GM19324 (cell line): ENCODE measurements around the gene ANKRD60.

ENCODE experiments used
- ATAC-seq: cut with Tn5 transposase; IDR thresholded peaks from one replicate; pipeline ENCODE4 v1.9.1; 2021; ENCODE audit warnings: mild to moderate bottlenecking, moderate library complexity; ENCODE audit not compliant: unreplicated experiment, low FRiP score

Gene ANKRD60

DNA sequence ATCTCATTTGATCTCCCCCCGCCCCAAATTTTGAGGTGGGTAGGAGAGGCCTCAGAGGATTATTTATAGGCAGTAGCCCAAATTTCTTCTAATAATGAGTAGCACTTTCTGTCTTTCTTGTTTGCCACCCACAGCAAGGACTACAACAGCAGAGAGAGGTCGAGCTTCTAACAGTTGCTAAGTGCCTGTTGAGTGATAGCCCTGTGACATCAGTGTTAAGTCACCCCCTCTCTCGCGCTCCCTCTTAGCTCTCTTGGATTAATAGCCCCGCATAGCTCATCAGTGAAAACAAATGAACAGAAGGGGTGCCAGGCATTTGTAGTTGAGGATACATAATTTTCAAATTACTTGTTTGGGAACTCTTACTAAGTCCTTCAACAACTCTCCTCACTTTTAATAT lies 3.5 kb downstream of the ANKRD60 start:
- ATAC-seq, result no peak

DNA sequence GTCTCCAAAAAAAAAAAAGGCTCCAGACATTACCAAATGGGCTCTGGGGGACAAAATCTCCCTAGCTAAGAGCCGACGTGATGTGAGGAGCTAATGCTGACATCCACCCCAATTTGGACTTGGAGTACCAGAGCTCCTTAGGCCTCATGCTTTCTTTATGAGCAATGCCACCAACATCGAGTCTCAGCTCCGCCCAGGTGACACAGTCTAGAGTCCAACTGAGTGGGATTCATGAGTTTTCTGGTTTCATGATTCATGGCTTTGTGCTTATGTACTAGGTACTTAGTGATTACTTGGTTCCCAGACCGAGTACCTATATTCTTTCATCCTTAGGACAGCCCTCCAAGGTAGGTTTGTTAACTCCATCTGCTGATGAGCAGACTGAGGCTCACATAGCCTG lies 4.4 kb downstream of the ANKRD60 start:
- ATAC-seq, result no peak

DNA sequence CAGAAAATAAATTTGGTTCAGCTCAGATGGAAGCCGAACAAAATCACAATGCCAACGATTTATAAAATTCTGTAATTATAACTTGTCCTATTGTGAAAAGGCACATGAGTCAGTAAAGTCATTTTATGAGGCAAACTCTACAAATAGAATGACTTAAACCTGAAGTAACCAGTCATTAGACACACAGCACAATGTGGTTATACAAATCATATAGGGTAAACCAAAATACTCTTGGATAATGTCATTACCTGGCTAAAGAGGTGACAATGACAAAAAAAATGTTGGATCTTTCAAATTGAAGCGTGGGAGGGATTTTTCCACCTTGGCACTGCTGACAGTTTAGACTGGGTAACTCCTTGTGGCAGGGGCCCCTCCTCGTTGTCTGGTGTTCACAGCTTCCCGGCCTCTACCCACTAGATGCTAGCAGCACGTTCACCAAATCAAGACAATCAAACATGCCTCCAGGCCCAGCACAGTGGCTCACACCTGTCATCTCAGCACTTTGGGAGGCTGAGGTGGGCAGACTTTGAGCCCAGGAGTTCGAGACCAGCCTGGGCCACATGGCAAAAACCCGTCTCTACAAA lies 5.0 kb downstream of the ANKRD60 start:
- ATAC-seq, result no peak

DNA sequence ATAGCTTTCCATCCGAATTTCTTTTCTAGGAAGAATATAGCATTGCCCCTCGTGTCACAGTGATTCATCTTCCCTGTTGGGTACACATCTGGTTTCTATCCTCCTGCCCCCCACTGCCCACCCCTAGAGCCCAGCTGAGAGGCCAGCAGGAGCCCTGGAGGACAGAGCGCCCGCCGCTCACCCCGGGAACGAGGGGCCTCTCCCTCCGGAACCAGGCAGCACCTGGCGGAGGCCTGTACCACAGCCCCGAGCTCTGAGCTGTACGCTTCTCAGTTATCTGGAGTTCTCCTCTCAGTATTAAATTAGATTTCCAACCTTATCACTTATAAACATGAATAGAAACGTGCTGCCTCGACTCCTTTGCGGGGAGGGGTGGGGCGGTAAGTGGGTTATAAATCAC lies 6.0 kb downstream of the ANKRD60 start:
- ATAC-seq, result no peak

DNA sequence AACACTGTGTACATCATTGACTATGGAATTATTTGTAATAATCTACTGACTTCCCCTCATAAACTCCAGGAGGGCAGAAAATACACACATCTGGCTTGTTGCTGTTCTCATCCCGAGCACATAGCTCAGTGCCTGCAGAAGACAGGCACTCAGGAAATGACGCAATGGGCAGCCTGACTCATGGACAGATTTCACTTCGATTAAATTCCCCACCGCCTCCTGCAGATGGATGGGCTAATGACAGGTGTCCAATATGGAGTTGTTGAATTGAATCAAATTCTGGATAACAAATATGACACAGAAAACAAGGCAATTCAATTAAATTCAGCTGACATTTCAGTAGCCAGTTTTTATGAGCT lies 9.1 kb downstream of the ANKRD60 start:
- ATAC-seq, result no peak

DNA sequence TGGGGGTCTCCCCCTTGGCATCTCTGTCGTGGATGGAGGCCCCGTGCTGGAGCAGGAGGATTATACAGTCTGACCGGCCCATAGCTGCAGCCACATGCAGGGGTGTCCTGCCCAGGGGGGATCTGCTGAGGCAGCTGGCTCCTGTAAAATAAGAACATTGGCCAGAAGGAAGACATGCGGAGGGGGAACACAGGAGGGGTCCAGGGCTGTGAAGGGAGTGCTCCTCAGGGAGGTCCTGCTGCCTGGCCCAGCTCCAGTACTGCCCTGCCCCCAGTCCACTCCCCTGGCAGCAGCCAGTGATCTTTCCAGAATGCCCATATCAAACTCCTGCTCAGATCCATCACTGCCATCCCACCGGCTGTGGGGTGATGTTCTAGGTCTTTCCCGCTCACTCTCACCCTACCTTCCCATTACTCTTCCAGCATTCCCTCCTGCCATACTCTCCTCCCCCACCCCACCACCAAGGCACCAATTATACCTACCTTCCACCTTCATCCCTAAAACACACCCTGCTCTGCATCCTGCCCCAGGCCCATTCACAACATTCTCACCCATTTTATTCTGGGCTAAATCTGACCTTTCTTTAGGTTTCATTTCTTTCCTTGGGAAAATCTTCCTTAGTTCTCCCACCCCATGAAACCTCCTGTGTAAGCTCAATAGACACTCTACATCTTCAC lies 9.7 kb downstream of the ANKRD60 start:
- ATAC-seq, result no peak

DNA sequence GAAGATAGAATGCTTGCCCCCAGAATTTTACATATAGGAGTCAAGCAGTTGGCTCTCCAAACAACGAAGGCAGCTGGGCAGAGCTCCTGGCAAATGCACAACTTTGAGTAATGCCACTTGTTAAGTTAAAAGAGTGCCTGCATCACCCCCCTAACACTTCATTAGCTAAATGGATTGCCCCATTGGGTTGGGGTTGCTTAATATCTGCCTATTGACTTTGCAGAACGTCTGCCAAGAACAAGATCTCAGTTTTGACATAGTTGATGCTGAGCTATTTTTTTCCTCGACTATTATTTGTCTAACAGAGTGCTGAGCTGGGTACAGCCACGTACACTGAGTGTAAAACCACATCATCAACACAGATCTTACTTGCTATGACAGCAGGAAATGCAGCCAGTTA lies 12.1 kb downstream of the ANKRD60 start:
- ATAC-seq, result no peak

DNA sequence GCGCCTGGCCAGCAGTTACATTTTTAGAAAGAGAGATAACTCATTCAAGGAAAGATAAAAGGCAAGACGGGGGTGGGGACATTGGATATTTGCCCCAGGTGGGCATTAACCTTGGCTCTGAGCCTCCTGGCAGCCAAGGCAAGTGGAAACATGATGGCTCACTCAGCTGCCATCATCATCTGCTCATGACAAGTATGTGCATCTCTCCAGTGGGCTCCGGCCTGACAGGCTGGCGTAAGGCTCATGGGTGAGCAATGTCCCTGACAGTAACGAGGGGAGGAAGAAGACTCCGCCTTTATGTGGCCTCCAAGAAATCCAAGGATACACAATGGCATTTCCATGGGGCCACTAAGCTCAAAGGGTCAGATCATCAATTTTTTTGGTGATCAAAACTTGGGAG lies 13.3 kb downstream of the ANKRD60 start:
- ATAC-seq, result no peak

DNA sequence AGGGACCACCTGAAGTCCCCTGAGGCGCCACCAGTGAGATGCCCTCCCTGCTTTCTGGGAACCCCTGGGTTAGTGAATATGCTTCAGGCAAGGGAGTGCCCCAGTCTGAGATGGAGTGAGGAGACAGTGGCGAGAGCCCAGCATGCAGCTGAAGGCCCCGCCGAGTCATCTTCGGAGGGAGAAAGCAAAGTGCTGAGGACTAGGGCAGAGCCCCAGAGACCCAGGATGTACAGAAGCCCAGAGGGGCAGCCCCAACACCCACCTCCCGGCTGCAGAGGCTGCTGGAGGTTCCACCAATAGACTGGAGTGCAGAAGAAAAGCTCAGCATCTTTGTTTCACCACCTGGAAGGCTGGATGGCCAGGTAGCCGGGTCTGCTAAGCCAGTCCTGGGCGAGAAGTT lies 14.1 kb downstream of the ANKRD60 start:
- ATAC-seq, result no peak

DNA sequence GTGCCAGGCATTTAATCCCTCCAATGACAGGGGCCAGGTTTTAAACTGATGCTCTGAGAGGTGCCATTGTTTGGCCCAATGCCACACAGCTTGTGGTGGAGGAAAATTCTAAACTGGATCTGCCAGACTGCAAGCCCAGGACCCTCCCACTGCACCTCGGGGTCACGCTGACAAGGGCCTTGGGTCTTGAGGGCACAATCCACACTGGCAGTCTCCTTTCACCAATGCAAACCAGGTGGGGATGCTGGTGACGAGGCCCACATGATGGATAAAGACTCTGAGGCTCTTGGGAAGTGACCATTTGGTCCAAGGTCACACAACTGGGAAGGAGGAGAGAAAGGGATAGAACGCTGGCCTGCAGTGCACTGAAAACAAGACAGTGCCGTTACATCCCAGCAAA lies 14.7 kb downstream of the ANKRD60 start:
- no peak for ATAC-seq

DNA sequence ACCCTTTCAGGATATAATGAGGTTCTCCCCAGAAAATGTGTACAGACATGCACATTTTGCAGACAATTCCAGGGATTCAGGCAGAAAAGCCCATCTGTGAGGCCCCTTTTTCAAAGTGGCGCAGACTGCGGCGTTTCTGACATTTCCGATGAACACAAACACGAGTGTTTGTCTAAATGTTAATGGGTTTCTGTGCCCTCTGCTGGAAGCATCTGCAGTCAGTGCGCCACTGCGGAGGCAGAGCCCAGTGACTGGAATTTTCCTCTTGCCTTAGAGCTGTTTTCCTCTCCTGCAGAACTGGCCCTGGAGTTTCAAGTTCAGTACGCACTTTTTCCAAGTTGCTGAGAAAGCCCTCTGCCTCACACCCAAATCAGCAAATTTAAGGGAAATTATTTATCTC lies 15.3 kb downstream of the ANKRD60 start:
- ATAC-seq, result no peak

DNA sequence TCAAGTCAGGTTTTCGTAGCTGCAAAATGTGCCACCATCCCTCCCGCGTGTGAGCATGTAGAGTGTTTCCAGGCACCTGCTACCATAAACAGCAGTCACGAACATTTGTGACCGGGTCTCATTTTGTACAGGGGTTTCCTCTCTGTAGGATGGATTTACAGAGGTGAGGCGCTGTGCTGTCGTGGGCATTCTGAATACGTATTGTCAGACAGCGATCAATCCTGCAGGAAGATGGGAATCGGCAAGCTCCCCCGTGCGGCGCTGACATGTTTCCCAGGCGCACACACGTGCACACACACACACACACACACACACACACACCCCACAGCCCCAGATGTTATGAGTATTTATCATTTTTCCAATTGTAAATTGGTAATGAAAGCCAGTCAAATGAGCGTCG lies 15.8 kb downstream of the ANKRD60 start:
- no peak for ATAC-seq

DNA sequence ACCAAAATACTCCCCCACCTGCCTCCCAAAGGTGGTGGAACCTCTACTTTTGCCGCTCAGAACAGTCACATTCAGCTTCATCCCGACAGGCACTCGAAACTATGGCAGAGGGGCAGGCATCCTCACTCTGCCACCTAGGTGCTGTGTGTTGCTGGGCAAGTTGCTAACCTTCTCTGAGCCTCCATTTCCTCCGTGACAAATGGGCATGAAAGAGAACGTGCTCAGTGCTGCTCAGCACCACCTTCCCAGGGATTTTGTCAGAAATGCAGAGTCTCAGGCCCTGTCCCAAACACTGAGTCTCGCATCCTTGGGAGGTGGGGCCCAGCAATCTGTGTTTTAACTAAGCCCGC lies 18.1 kb downstream of the ANKRD60 start:
- ATAC-seq, result no peak

DNA sequence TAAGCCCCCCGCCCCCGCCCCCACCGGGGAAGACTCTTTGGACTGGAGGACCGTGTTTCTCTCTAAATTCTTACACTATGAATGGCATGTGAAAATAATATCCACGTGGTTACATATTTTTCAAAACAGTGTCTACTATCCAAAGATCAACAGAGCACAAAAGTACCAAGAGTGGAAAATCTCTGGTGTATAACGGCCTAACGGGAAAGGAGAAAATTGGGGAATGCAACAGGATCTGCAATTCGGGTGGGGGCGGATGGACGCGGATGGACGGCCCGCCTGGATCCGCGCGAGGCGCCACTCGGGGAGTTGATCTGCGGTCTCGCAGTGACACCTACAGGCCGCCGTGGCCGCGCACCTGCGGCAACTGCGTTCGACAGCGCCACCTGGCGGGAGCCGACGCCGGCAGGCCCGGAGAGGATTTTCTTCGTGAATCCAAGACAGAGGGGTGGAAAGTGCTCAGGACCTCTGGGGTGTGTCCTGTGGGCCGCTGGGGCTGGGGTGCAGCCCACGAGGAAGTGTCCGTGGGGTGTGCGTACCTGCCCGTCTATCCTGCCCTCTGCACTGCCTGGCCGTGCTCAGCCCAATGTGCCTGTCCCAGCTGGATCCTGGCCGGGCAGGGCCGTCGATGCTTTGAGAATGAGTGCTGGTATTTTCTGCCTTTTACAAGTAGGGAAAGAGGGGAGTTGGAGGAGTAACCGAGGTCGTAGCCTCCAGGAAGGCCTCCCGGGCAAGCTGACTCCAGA lies 18.6 kb downstream of the ANKRD60 start:
- no peak for ATAC-seq

DNA sequence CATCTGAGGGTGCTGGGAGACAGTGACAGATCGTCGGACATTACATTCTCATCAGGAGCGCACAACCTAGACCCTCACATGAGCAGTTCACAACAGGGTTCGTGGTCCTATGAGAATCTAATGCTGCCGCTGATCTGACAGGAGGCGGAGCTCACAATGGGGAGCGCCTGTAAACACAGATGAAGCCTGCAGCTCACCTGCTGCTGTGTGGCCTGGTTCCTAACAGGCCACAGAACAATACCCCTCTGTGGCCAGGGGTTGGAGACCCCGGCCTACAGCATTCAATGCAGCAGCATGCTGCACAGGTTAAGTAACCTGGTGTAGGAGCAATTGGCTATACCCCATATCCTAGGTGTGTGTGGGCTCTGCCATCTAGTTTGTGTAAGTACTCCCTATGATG lies 19.5 kb downstream of the ANKRD60 start:
- no peak for ATAC-seq

DNA sequence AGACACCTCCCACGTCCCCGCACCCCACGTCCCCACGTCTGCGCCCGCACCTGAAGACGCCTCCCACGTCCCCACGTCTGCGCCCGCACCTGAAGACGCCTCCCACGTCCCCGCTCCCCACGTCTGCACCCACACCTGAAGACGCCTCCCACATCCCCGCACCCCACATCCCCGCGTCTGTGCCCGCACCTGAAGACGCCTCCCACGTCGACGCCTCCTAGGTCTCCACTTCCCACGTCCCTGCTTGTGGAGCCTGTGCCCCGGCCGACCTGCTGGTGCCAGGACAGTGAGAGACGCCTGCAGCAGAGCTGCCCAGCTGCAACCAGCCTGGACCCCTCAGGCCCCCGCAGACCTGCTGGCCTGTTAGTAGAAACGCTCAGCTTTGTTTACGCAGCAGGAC lies 22.6 kb downstream of the ANKRD60 start:
- ATAC-seq, result no peak

DNA sequence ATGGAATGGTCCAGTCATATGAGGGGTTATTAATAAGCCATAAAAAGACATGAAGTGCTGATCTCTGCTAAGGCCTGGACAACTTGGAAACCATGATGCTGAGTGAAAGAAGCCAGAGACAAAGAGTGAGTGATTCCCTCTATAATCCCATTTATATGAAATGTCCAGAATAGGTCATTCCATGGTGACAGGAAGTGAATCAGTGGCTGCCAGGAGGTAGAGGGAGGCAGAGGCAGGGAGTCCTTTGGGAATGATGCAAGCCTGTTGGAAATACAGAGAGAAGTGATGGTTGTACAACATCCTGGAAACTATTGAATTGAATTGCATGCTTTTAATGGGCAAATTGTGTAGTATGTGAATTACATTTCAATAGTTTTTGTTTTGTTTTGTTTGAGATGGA lies 26.4 kb downstream of the ANKRD60 start:
- ATAC-seq, result no peak

DNA sequence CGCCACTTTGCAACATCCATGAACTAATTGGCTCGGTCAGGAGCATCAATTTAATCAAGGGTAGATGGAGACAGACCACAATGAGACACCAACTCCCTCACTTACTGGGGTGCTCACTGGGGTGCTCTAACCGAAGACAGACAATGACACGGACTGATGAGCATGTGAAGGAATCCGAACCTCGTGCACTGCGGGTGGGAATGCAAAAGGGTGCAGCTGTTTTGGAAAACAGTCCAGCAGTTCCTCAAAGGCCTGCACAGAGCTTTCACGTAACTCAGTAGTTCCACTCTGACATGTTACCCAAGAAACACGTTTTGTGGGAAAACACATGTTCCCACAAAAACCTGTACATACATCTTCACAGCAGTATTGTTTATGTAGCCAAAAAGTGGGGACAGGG lies 26.8 kb downstream of the ANKRD60 start:
- ATAC-seq, result no peak

DNA sequence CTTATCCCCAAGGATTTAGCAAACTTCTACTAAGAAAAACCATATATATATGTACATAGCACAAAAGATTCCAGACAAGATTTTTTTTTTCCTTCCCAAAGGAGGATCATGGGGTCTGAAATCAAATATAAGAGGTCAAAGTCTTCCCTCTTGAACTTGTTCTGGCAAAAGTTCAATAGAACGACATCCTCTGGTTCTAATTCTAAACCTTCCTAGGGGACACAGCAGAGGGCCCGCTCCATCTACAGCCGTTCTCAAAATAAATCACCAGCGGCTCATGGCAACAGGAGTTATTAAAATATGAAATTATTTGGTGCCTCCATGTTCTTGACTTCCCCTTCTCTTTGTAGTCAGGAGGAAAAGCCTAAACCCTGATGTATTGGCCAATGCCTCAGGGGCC lies 29.0 kb downstream of the ANKRD60 start:
- ATAC-seq, result no peak

DNA sequence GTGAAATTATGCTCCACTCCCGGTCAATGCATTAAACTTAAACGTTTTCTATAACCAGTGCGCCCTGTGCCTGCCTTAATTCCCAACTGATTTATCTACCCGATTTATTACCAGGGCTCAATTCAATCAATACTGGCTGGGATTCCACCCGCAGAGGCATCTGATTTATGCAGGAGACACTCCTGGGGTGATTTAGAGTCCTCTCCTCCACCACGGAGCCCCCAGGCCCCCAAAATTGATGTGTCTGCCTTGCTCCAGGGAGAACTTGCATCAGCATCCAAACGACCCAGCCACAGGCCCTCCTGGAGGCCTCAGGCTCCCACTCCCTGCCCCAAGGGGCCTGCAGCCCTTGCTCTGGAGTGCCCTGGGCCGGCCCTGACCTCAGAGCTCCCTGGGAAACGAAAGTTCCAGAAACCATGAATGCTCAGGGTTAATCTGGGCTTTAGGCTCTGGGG lies 29.5 kb downstream of the ANKRD60 start:
- ATAC-seq, result no peak

DNA sequence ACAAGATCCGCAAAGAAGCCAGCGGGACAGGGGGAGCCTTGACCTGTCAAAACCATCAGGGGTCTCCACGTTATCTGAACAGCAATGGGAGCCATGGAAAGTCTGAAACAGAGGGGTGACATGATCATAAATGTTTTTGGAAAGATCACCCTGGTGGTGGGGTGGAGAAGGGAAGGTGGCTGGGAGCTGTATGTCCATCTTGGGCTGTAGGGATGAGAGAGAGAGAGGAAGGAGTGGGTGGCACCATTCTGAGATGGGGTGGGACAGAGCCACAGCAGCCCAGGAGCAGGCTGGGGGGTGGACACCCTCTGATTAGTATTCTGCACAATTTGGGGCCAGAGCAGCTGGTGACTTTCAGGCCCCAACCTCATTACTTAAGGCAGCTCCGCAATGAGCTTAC lies 30.1 kb downstream of the ANKRD60 start:
- no peak for ATAC-seq

DNA sequence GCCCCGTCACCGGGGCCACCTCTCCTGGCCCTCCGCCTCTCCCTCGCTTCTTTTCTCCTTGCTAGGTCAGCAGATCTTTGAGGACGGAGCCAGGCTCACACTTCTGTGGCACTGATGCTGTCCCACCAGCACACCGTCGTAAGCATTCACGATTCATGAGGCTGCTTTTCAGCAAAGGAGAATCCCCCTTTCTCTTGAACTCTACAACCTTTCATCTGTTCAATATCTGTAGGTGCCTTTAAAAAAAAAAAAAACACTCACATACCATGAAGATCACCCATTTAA lies 31.3 kb downstream of the ANKRD60 start:
- ATAC-seq, result no peak
